Lower lobe of right lung (tissue), 2 donors: Measurements from ENCODE around the gene B3GALT5. TPM values are rescaled to one million over a fixed set of nuclear protein-coding genes. Genes with fewer than 3 reads are reported as not detected.

Experiments
- ATAC-seq, 2 donors: fragments of 200-7000 bp; cut with Tn5 transposase; one replicate each; pipeline ENCODE4 v1.9.1; 2020 to 2022; ENCODE audit warnings: mild to moderate bottlenecking in 2 of 2, moderate library complexity in 2 of 2
- DNase-seq: peaks from one replicate; pipeline ENCODE4 v3.0.0-alpha.2; 2020
- H3K27ac ChIP-seq: fragments of 200-600 bp; one replicate; pipeline ENCODE4 v1.8.0; 2022
- H3K27me3 ChIP-seq: fragments of 200-600 bp; one replicate; pipeline ENCODE4 v1.8.0; 2022; ENCODE audit warnings: low read depth
- H3K36me3 ChIP-seq: fragments of 200-600 bp; one replicate; pipeline ENCODE4 v1.8.0; 2022; ENCODE audit warnings: mild to moderate bottlenecking
- H3K4me1 ChIP-seq: fragments of 200-600 bp; one replicate; pipeline ENCODE4 v1.8.0; 2022
- H3K4me3 ChIP-seq: fragments of 200-600 bp; one replicate; pipeline ENCODE4 v1.8.0; 2022; ENCODE audit warnings: mild to moderate bottlenecking
- H3K9me3 ChIP-seq: fragments of 200-600 bp; one replicate; pipeline ENCODE4 v1.8.0; 2022
- intact Hi-C: fragments of 100-400 bp; cut with DNase I; formaldehyde crosslinking; loops from one replicate; pipeline ENCODE4 v1.11.0; 2022
- total RNA-seq: library from RNA; stranded (reverse); fragmentation: NEBNext Ultra II Directional; extraction: Animal tissue kit (Norgen Biotek cat#: 25700); gene quantifications from one replicate; pipeline ENCODE4 v1.2.1, GENCODE V29; 2021
- TF ChIP-seq, protein P1 (sequence below): fragments of 200-600 bp; IDR thresholded peaks from one replicate; pipeline ENCODE4 v1.8.0; 2022; ENCODE audit warnings: antibody characterized with exemption, mild to moderate bottlenecking
- donor health status: DM: no; HTN: yes; CAD: no; lungs with severe emphysema.

The B3GALT5 gene
- total RNA-seq, 1 donor from 2014 or later: 1.5 TPM

GRCh38 chr21:39696618-39697017, 83.9 kb downstream of the B3GALT5 start:
- Histone ChIP-seq H3K9me3 (no peaks in the 10 kb centered on the region), H3K4me3 (no peak overlapping the region), H3K36me3 (no peaks in the 10 kb centered on the region), H3K27ac (no peak overlapping the region), H3K27me3 (no peaks in the 10 kb centered on the region), H3K4me1 (no peaks in the 10 kb centered on the region)
- TF ChIP-seq, protein P1, sequence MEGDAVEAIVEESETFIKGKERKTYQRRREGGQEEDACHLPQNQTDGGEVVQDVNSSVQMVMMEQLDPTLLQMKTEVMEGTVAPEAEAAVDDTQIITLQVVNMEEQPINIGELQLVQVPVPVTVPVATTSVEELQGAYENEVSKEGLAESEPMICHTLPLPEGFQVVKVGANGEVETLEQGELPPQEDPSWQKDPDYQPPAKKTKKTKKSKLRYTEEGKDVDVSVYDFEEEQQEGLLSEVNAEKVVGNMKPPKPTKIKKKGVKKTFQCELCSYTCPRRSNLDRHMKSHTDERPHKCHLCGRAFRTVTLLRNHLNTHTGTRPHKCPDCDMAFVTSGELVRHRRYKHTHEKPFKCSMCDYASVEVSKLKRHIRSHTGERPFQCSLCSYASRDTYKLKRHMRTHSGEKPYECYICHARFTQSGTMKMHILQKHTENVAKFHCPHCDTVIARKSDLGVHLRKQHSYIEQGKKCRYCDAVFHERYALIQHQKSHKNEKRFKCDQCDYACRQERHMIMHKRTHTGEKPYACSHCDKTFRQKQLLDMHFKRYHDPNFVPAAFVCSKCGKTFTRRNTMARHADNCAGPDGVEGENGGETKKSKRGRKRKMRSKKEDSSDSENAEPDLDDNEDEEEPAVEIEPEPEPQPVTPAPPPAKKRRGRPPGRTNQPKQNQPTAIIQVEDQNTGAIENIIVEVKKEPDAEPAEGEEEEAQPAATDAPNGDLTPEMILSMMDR: no peak
- ATAC-seq (no peak), DNase-seq (no peak)
- intact Hi-C loops: no loop called here

- Histone ChIP-seq H3K36me3 (no peaks in the 10 kb centered on the region), H3K27ac (no peak overlapping the region), H3K4me1 (no peaks in the 10 kb centered on the region), H3K27me3 (peaks cover 3% of the 10 kb centered on the region), H3K9me3 (no peaks in the 10 kb centered on the region), H3K4me3 (no peak overlapping the region)
- ATAC-seq: no peak
- no peak for DNase-seq
- intact Hi-C loops: no loop called here
- TF ChIP-seq, protein P1: no peak
Measured at GRCh38 chr21:39700318-39700717, 87.6 kb downstream of the B3GALT5 start.

DNA sequence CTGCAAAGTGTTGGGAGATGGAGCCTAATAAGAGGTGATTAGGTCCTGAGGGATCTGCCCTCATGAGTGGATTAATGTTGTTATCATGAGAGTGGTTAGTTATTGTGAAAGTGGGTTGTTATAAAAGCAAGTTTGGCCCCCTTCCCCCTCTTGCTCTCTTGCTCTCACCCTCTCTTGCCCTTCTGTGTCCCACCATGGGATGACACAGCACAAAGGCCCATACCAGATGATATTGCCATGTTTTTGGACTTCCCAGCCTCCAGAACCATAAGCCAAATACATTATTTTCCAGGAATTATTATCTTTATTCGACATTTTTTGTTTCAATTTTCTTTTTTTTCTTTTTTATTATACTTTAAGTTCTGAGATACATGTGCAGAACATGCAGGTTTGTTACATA, 90.8 kb downstream of the B3GALT5 start:
- Histone ChIP-seq H3K27ac (no peak overlapping the region), H3K4me3 (no peak overlapping the region), H3K4me1 (no peaks in the 10 kb centered on the region), H3K36me3 (no peaks in the 10 kb centered on the region), H3K9me3 (no peaks in the 10 kb centered on the region), H3K27me3 (peaks cover 3% of the 10 kb centered on the region)
- intact Hi-C loops: no loop called here
- ATAC-seq: no peak
- DNase-seq: no peak
- TF ChIP-seq, protein P1: no peak

- Histone ChIP-seq H3K36me3 (no peaks in the 10 kb centered on the region), H3K4me1 (no peaks in the 10 kb centered on the region), H3K9me3 (no peaks in the 10 kb centered on the region), H3K27ac (no peak overlapping the region), H3K4me3 (no peak overlapping the region), H3K27me3 (peaks cover 3% of the 10 kb centered on the region)
- intact Hi-C loops: no loop called here
- TF ChIP-seq, protein P1: no peak
- DNase-seq (no peak), ATAC-seq (no peak)
Measured at GRCh38 chr21:39705849-39706248, 93.1 kb downstream of the B3GALT5 start.

- intact Hi-C loops: no loop called here
- DNase-seq (no peak), ATAC-seq (no peak)
- TF ChIP-seq, protein P1: no peak
- Histone ChIP-seq H3K27me3 (peaks cover 3% of the 10 kb centered on the region), H3K4me3 (no peak overlapping the region), H3K9me3 (no peaks in the 10 kb centered on the region), H3K4me1 (no peaks in the 10 kb centered on the region), H3K36me3 (no peaks in the 10 kb centered on the region), H3K27ac (no peak overlapping the region)
Measured at GRCh38 chr21:39707316-39707715, 94.6 kb downstream of the B3GALT5 start.

DNA sequence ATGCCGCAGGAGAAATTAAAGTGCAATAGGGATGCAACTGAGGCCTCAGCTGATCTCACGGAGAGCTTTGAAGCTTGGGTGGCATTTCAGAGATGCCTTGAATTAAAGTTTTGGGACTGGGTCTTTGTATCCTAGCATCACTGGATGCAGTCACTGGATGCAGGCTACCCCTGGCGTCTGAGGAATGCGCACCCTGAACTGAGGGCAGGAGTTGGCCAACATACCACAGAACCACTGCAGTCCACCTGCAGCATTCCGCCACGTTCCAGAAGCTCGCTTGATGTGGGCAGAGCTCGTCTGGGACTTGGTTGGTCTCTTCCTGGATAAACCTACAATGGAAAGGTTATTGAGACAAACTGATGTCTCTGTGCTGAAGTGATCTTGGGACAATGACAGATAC, 98.1 kb downstream of the B3GALT5 start:
- no peak overlapping the region for H3K27ac ChIP-seq
- no peak overlapping the region for H3K4me3 ChIP-seq
- DNase-seq: no peak
- H3K27me3 ChIP-seq: no peaks in the 10 kb centered on the region
- H3K9me3 ChIP-seq: no peaks in the 10 kb centered on the region
- intact Hi-C loops: loop anchor here (5.0 kb wide), 1 partner anchor 194 kb away; no protein-coding TSS in a partner anchor
- ATAC-seq: no peak
- no peaks in the 10 kb centered on the region for H3K36me3 ChIP-seq
- H3K4me1 ChIP-seq: no peaks in the 10 kb centered on the region
- TF ChIP-seq, protein P1: no peak
